ENCODE measurements around the gene AOPEP.

AOPEP gene

DNA sequence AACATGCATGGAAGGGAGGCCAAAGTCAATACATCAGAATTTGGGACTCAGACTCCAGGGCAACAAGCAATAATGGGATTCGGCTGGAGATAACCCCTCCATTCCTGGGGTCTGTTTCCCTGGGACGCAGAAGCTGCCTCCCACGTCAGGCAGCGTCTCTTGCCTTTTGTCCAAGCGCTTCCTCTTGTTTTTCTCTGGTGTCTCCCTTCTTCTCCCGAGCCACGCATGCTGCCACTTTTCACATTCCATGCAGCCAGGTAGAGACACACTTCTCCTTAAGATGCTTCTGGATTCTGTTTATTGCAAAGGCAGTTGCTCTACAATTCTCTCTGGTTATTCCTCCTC is 267.3 kb downstream of the AOPEP start:
- no peak for DNase-seq (ENCODE audit: low read depth)

DNA sequence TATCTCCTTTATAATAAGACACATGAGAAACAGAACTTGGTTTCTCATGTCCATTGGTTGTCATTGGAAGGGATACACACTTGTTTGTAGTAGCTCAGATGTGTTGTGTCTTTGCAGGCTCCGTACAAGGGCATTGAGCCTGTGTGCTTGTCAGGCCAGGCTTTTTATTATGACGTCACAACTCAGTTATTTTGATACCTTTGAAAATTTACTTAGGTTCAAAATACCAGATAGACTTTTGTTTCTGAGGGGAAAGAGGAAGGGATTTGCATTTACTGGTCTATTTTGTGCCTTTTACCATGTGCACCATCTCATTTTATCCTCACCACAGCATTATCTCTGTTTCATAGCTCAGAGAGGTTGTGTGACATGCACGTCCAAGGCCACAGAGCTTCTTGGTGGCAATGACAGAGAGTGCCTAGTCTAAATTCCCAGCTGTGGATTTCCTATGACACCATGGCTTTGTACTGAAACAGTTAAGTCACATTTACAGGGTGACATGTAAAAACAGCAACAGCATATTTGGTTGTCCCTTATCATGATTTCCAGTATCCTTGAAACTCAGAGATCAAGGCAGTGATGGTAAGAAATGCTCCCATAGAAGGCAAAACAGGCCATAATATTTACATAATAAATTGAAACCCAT is 268.7 kb downstream of the AOPEP start:
- no peak for DNase-seq (ENCODE audit: low read depth)

DNA sequence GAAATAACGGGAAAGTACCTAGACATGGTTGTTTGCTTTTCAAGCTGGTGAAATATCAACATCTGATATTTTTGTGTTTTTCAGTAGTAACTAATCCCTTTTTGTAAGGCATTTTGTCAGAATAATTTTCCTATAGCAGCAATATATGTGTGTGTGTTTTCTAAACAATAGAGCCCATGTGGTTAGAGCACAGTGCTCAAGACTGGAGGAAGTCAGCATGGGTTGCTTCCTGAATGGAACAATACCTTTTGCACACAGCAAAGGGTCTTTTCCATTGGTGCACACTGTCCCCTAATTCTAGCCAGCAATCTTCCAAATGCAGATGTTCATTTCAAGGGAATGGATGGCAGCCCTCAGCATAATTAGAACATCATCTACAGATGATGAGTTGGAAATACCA is 270.1 kb downstream of the AOPEP start:
- no peak for DNase-seq (ENCODE audit: low read depth)

DNA sequence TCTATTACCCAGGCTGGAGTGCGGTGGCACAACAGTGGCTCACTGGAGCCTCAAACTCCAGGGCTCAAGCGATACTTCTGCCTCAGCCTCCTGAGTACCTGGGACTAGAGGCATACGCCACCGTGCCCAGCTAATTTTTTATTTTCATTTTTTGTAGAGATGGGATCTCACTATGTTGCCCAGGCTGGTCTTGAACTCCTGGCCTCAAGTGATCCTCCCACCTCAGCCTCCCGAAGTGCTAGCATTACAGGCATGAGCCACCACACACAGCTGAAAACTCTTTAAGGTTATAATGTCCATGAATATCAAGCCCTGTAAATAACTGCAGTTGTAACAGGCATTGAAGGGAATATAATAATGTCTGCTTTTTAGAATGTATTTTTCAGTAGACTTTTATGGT is 271.2 kb downstream of the AOPEP start:
- no peak for DNase-seq (ENCODE audit: low read depth)

DNA sequence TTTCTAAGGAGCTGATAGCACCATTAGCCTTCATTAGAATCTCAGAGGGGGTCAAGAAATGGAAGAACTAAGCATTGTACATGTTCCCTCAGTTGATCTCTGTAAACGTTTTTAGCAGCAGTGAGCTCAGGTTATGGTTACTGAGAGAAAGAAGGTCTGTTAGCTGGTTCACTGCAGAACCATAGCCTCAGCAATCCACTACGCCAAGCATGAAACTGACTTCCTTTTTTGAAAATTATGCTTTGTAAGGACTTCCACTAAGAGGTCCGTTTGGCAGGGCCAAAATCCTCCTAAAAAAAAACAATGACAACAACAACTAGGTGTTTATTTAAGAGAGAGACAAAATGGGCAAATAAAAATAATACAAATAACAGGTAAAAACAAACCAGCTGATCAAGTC is 273.3 kb downstream of the AOPEP start:
- DNase-seq (ENCODE audit: low read depth), result no peak

DNA sequence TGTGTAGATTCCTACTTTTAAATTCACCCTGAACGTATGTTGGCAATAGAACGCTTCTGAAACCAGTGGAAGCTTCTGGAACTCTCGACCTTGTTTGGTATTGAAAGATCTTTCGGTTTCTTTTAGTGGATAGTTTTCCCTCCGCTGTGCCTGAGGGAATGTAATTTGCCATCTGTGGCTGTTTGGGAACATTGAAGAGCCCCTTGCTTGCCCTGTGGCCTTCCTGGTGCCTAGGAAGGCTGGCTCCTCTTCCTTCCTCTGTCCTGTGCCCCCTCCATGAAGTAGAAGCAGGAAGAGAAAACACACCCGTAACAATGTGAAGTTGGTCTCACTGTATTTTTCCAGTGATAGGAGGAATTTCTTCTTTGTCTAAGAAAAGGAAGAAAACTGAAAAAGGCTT is 274.3 kb downstream of the AOPEP start:
- no peak for DNase-seq (ENCODE audit: low read depth)

DNA sequence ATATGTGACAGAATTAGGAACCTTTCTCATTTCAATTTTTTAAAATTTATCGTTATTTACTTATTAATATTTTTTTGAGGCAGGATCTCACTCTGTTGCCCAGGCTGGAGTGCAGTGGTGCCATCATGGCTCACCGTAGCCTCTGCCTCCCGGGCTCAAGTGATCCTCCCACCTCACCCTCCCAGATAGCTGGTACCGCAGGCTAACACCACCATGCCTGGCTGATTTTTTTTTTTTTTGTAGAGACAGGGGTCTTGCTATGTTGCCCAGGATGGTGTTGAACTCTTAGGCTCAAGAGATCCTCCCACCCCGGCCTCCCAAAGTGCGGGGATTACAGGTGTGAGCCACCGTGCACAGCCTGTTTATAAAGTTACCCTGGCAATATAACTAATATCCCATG is 275.2 kb downstream of the AOPEP start:
- no peak for DNase-seq (ENCODE audit: low read depth)

DNA sequence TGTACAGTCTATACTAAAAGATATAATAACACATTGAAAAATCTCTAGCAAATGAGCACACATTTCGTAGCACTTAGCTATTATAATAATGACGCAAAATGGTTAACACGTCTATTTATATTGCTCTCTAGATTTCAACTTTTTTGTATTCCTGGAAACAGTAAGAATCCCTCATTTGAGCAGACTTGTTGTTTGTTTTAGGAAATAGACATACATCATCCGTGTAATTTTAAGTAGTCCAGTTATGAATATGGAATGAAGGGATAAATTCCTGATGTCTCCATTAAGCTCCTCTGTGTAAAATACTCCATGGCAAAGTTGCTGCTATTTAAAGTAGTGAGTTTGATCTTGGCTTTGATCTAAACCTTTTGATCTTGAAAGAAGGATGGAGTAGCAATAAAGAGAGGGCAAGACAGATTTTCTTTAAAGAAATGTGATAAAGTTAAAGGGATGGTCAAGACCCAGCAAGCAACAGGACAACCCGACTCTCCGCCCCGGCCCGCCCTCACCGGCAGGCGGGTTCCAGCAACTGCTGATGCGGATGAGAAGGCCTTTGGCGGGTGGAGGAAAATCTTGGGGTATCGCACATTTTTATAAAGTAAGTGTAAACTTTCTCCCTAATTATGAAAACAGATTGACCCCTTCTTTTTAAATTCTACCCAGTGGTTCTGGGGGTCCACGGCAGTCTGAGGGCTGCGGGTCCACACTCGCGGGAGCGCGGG is 277.4 kb downstream of the AOPEP start:
- DNase-seq (ENCODE audit: low read depth), result no peak

DNA sequence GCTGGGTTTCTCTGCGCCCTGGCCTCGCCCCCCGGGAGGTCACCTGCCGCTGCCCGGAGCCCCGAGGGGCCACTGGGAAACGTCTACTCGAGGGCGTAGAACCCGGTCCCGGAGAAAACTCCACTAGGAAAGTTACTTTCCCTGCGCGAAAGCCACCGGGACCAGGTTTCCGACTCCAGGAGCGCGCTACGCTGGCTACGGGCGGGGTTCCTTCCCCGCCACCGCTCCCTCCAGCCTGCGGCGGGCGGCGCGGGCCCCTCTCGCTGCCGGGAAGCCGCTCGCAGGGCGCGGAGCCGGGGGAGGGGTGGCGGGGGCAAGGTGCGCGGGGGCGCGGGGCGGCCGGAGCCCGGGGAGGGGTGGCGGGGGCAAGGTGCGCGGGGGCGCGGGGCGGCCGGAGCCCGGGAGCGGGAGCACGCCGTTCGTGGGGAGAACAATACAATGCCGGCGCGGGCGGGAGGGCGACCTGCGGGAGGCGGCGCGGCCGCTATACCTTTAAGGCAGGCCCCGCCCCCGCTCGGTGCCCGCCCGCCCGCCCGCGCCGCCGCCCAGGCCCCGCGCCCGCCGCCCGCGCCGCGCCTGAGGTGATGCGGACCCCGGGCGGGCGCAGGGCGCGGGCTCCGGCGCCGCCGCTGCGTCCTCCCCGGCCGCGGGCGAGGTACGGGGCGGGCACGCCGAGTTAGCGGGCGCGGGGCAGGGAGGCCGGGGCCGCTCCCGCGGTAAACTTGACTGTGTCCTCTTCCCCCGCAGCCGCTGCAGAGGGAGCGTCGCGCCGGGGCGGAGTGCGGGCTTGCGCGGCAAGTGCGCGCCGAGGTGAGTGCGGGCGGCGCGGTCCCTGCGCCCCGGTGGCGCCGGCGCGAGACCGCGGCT is 278.1 kb downstream of the AOPEP start:
- DNase-seq (ENCODE audit: low read depth), result no peak

DNA sequence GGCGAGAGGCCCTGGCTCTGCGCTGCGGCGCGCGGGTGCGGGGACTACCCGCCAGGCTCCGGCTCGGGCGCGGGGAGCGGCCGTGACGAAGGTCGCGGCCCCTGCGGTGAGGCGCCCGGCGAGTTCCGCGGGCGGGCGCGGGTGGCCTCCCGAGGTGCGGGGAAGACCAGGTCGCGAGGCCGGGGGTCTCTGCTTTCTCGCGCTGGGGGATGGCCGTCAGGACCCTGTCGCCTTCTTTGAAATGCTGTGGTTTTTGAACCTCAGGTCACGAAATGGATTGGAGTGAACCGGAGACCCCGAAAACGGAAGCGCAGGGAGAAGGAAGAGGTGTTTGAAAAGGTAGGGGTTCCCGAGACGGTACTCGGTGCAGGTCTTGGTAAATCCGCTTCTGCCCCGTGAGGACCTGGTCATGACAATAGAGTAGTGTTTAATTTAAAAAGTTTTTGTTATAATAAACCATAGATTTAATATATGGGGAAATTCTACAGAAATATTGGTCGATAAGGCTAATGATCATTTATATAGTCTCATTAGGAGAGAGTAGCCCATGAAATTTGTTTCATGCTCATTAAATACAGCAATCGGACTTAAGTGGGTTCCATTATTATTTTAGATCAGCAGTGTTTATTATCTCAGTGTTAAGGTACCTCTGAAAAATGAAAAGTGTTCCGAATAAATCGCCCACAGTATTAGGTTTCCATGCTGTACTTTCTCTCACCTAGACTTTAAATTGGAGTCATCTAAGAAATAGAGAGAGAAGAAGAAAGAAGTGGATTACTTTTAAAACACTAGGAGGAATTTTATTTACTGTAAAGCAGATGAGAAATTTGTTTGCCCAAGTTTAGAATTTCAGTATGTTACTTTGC is 279.0 kb downstream of the AOPEP start:
- no peak for DNase-seq (ENCODE audit: low read depth)

DNA sequence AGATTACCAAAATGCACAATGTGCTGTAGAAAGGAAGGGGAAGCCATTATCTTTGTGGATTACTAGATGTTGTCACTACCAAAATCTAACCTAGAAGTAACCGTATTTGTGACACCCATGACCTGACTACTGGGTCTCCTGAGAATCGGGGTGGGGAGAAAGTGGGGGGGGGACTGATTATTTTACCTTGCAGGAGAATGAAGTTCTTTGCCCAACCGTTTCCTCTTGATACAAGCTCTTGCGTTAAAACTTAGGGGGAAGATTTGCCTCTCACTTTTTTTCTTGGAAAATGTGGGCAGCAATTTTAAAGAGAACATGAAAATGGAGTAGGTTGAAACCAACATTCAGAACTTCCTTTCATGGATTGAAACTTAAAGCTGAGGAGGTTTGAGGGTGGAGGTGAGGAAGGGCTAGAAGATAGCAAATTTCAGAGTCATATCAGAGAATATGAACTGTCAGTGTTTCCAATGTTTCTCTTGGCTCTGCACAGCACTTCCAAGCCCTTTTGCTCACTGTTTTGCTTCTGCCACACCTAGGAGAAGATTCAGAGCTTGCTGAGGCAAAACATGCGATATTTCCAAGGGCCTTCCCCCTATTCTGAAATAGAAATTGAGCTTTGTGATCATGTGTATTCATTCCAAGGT is 280.8 kb downstream of the AOPEP start:
- DNase-seq (ENCODE audit: low read depth), result no peak

DNA sequence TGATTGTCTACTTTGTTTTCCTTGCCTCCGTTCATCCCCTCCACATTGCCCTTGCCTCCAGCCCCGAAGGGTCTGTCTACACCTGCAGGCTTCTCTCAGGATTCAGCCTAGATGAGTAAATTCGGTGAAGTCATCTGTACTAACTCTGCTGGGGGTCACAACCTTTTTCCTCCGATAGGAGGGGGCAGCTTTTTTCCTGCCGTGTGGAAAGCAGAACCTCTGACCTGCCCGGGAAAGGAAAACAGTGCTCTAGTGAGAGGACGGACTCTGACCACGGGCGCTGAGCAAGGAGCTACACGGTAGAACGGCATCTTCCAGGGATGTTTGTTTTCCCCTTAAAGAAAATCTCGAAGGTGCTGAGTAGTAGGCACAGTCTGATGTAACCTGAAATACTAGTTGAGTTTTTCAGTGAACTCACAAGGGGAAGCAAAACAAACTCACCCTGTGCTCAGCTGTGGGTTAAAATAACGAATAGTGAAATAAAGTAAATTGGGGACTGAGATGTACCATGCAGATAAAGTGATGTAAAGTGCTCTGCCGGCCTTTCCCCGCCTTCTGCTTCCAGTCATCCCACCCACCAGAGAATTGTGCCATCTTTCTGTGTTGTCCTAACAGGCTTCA is 281.8 kb downstream of the AOPEP start:
- DNase-seq (ENCODE audit: low read depth), result no peak

DNA sequence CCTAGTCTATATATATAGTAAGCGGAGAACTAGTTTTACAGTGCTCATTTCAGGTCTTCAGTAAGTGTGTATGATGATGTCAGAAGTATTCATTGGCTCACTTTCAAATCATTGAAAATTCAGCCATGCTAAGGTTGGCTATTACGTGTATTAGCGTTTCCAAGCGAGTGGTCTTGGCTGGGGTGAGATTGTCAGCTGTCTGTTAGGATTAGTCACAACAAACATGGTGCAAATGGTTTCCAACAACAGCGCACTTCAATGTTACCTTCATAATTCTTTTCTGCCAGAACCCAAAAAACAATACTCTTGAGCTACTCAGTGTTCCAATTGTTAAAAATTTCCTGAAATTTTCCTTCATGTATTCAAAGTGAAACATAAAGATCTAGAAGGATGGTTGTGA is 283.0 kb downstream of the AOPEP start:
- DNase-seq (ENCODE audit: low read depth), result no peak

DNA sequence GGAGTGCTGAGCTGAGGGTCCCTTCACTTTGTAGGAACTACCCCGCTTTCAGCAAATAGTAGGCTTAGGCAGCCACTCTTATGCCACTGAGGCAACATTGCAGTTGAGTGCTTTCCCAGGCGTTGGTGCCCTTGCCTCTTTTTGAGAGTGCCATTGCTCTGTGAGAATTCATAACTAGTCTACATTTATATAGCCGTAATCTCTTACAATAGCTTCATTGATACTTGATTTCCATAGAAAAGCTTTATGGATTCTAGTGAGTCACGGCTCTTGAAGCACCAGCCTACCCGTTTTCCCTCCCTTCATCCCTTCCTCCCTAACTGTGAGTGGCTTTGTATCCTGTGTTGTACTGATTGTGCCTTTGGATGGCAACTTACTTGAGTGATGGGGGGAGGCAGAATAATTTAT is 283.9 kb downstream of the AOPEP start:
- DNase-seq (ENCODE audit: low read depth), result no peak

DNA sequence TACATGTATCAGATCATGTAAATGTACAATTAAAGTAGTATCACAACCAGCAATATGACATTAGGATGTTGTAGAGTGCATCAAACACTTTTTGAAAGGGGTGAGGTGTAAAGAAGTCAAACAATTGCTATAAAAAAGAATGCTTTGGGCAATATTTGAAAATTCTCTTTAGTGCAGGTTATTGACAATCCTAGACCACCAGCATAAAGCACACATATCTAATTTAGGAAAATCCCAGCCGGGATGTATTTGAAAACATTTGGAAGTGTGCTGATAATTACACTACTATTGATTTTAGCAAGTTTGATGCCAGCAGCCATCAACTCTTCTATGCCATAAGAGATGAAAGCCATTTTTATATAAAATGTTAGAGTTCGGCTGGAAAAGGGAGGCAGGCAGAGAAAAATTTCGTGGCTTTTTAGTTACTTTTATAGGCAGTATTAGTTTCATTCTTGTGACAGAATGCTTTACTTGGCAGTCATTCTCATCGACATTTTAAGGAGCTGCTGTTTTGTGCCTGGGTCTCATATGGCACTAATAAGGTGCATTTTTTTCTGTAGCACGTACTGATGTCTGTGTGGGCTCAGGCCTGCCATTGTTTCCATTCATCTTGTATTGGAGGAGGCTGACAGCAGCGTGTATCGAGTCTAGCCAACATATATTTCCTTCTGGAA is 285.7 kb downstream of the AOPEP start:
- DNase-seq (ENCODE audit: low read depth), result no peak

DNA sequence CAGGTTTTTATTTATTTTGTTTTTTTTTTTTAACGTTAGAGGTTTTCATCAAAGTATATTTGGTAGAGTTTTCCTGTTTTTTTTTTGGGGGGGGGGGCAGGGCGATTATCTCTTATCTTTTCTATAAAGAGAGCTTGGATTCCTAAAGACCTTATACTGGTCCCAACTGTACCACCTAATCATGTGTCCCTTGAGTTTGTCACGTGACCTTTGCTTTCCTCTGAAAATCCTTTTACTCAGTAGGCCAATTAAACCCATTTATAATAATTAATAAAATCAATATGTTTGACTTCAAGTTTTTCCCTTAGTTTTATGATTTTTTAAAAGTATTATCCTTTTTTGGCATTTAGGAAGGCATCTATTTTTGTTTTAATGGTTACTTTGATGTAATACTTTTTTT is 286.4 kb downstream of the AOPEP start:
- DNase-seq (ENCODE audit: low read depth), result no peak

DNA sequence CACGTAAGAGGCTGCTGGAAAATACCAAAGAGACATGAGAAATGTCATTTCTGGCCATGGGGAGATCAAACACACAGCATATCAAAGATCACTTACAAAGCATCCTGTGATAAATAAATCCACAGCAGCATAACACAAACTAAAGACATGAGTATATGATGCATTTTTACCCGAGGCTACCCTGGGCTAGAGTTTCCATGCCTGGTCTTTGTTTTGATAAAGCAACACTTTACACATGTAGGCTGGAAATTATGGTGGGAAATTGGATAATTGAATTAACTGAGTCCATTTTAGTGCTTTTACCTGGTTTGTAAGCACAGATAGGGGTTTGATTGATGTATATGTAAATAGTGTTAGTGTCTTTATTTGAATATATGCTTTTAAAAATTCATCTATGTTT is 288.4 kb downstream of the AOPEP start:
- no peak for DNase-seq (ENCODE audit: low read depth)

DNA sequence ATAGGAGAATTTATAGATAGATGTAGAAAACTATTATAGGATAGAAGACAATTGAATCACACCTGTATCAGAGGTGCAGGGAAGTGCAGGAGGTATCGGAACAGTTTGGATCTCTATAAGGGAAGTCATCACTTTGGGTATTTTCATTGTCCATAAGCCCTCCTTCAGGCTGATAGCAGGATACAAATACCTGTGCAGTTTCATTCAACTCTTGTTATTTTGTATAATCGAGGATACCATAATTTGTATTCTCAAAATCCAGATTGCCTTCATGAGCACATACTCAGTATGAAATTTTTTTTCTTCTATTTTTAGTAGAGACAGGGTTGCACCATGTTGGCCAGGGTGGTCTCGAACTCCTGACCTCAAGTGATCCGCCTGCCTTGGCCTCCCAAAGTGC is 289.1 kb downstream of the AOPEP start:
- DNase-seq (ENCODE audit: low read depth), result no peak

DNA sequence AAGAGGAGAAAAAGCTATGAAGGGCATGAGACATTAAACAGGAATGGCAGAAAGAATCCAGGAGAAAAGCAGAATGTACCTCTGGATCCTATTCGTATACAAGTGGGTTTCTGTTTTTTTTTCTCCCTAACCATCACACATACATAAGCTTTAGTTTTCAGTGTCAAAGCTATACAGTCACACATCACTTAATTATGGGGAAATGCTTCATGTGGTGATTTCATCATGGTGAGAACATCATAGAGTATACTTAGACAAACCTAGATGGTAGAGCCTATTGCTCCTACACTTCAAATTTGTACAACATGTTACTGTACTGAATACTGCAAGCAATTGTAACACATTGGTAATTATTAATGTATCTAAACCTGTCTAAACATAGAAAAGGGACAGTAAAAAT is 290.6 kb downstream of the AOPEP start:
- no peak for DNase-seq (ENCODE audit: low read depth)

DNA sequence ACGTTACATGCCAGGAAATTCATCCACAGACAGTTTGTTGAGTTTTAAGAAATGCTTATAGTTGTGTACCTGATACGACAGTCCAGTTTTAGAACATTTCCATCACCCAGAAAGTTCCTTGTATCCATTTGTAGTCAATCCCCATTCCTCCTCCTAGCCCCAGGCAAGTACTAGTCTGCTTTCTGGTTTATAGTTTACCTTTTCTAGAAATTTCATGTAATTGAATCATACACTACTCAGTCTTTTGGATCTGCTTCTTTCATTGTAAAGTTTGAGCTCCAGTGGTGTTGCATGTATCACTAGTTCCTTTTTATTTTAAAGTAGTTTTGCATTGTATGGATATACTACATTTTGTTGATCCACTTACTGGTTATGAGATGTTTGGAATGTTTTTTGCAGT is 291.2 kb downstream of the AOPEP start:
- no peak for DNase-seq (ENCODE audit: low read depth)

Measured in stimulated activated CD8-positive, alpha-beta memory T cell treated with anti-CD3 and anti-CD28 coated beads, Interleukin-15, amount 100 ng/mL, for 24 hours (primary cell).